ENCODE results near the gene UBN1. TPM values are rescaled to one million over a fixed set of nuclear protein-coding genes. Genes with fewer than 3 reads are reported as not detected.

The UBN1 gene
- total RNA-seq, 5 donors from 2014 or later (not counting 1 experiment from before 2014, with no cell fraction given), result 41.8 to 53.7 (median 48.2) TPM

DNA sequence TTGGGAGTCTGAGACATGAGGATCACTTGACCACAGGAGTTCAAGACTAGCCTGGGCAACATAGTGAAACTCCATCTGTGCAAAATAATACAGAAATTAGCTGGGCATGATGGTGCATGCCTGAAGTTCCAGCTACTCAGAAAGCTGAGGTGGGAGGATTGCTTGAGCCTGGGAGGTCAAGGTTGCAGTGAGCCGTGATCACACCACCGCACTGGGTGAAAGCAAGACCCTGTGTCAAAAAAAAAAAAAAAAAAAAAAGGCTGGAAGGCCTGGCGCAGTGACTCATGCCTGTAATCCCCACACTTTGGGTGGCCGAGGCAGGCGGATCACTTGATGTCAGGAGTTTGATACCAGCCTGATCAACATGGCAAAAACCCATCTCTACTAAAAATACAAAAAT is 8.1 kb downstream of the UBN1 start:
- Mint-ChIP-seq H3K4me3 (no peak overlapping the region), H3K27ac (no peak overlapping the region), H3K27me3 (no peaks in the 10 kb centered on the region), H3K9me3 (no peaks in the 10 kb centered on the region), H3K4me1 (peaks cover 20 to 24% (median 21%) of the 10 kb centered on the region in 3 donors), H3K36me3 (peaks cover 39% of the 10 kb centered on the region)
- Histone ChIP-seq H3K4me3 (ENCODE audit: control insufficient read depth in 1 of 2, extremely low read depth in 1 of 2, low read length in 1 of 2) (no peak overlapping the region), H3K9me3 (no peaks in the 10 kb centered on the region), H3K36me3 (ENCODE audit: control insufficient read depth in 2 of 2, extremely low read depth in 1 of 2, insufficient read depth in 1 of 2, low read length in 1 of 2) (peaks cover 22 to 48% of the 10 kb centered on the region in 2 donors), H3K4me1 (ENCODE audit: control insufficient read depth in 1 of 2, extremely low read depth in 1 of 2, insufficient read depth in 2 of 2, low read length in 2 of 2) (peaks cover 0 to 4% of the 10 kb centered on the region in 2 experiments), H3K27me3 (replicated peaks in 1 of 2; ENCODE audit: control insufficient read depth in 2 of 2, extremely low read depth in 1 of 2, insufficient read depth in 2 of 2, low read length in 1 of 2) (no peaks in the 10 kb centered on the region), H3K27ac (ENCODE audit: low read length) (no peak overlapping the region)
- no peak for ATAC-seq (replicated peaks in 1 of 4)
- POLR2A ChIA-PET, result no interaction called here
- CTCF ChIA-PET, result no interaction called here
- DNase-seq, result no peak
- WGBS (ENCODE audit: insufficient coverage), result 50% methylated on average over 2 of the region's 5 CpGs

DNA sequence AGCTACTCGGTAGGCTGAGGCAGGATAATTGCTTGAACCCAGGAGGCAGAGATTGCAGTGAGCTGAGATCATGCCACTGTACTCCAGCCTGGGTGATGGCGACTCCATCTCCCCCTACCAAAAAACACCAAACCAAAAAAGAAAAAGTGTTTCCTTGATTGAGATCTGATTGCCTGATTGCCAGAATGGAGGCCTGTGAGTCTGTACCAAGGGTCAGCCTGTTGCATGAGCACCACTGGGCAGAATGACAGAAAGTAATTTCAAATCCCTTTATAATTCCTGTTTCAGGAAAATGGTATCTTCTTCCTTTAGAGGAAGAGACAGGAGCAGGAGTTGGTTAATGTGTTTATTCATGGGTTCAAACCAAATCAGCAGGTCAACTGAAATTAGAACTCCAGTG is 8.5 kb downstream of the UBN1 start:
- 100% methylated on average over 1 of the region's 2 CpGs for WGBS (ENCODE audit: insufficient coverage)
- Histone ChIP-seq H3K9me3 (no peaks in the 10 kb centered on the region), H3K4me1 (ENCODE audit: control insufficient read depth in 1 of 2, extremely low read depth in 1 of 2, insufficient read depth in 2 of 2, low read length in 2 of 2) (peaks cover 0 to 2% of the 10 kb centered on the region in 2 experiments), H3K36me3 (ENCODE audit: control insufficient read depth in 2 of 2, extremely low read depth in 1 of 2, insufficient read depth in 1 of 2, low read length in 1 of 2) (peaks cover 22 to 53% of the 10 kb centered on the region in 2 donors), H3K4me3 (ENCODE audit: control insufficient read depth in 1 of 2, extremely low read depth in 1 of 2, low read length in 1 of 2) (no peak overlapping the region), H3K27ac (ENCODE audit: low read length) (no peak overlapping the region), H3K27me3 (replicated peaks in 1 of 2; ENCODE audit: control insufficient read depth in 2 of 2, extremely low read depth in 1 of 2, insufficient read depth in 2 of 2, low read length in 1 of 2) (no peaks in the 10 kb centered on the region)
- H3K4me3 Mint-ChIP-seq, result no peak overlapping the region
- POLR2A ChIA-PET, result no interaction called here
- ATAC-seq (replicated peaks in 1 of 4), result no peak
- no peaks in the 10 kb centered on the region for H3K27me3 Mint-ChIP-seq
- DNase-seq, result no peak
- no peak overlapping the region for H3K27ac Mint-ChIP-seq
- CTCF ChIA-PET, result no interaction called here
- H3K36me3 Mint-ChIP-seq, result peaks cover 42% of the 10 kb centered on the region
- no peaks in the 10 kb centered on the region for H3K9me3 Mint-ChIP-seq
- peaks cover 15 to 20% (median 17%) of the 10 kb centered on the region in 3 donors for H3K4me1 Mint-ChIP-seq

DNA sequence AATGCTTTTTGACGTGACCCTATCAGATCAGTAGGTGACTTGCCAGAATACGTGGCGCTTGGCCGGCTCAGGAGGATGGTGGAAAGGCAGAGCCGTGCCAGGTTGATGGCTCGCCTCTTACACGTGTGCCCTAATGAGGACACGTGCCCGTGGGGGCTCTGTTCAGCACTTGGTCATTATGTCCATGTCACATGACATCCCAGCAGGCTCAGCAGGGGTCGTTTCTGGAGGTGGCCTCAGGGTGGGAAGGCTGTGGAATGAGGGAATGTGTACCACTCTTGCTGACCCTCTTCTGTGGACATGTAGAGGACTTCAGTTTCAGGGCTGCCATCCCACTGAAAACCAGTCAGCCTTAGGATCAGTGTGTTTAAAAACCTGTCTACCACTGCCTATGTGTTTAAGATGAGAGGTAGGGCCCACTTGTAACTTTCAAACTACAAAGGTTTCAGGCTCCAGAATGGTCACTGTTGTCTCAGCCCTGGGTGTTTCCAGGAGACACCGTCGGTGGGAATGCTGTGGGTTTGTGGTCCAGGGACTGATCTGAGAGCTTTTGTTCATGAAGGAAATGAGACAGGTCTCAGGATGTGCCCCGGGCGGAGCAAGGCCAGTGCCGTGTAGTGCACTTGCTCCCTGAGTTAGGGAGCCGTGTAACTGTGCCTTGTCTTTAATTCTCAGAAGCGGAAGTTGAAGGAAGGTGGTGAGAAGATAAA is 12.1 kb downstream of the UBN1 start:
- ChIA-PET POLR2A (no interaction called here), CTCF (no interaction called here)
- H3K9me3 ChIP-seq, result no peaks in the 10 kb centered on the region
- 97% methylated on average over 16 of the region's 17 CpGs for WGBS (ENCODE audit: insufficient coverage)
- H3K36me3 ChIP-seq (ENCODE audit: control insufficient read depth in 2 of 2, extremely low read depth in 1 of 2, insufficient read depth in 1 of 2, low read length in 1 of 2), result peaks cover 19 to 70% of the 10 kb centered on the region in 2 donors
- H3K27me3 ChIP-seq (replicated peaks in 1 of 2; ENCODE audit: control insufficient read depth in 2 of 2, extremely low read depth in 1 of 2, insufficient read depth in 2 of 2, low read length in 1 of 2), result no peaks in the 10 kb centered on the region
- H3K36me3 Mint-ChIP-seq, result peaks cover 49% of the 10 kb centered on the region
- H3K27ac ChIP-seq (ENCODE audit: low read length), result no peak overlapping the region
- H3K4me3 ChIP-seq (ENCODE audit: control insufficient read depth in 1 of 2, extremely low read depth in 1 of 2, low read length in 1 of 2), result no peak overlapping the region
- H3K4me1 Mint-ChIP-seq, result peaks cover 2 to 18% (median 14%) of the 10 kb centered on the region in 3 donors
- no peak overlapping the region for H3K27ac Mint-ChIP-seq
- no peaks in the 10 kb centered on the region for H3K9me3 Mint-ChIP-seq
- H3K4me3 Mint-ChIP-seq, result no peak overlapping the region
- ATAC-seq (replicated peaks in 1 of 4), result no peak
- DNase-seq, result no peak
- no peaks in the 10 kb centered on the region for H3K27me3 Mint-ChIP-seq
- H3K4me1 ChIP-seq (ENCODE audit: control insufficient read depth in 1 of 2, extremely low read depth in 1 of 2, insufficient read depth in 2 of 2, low read length in 2 of 2), result no peaks in the 10 kb centered on the region

DNA sequence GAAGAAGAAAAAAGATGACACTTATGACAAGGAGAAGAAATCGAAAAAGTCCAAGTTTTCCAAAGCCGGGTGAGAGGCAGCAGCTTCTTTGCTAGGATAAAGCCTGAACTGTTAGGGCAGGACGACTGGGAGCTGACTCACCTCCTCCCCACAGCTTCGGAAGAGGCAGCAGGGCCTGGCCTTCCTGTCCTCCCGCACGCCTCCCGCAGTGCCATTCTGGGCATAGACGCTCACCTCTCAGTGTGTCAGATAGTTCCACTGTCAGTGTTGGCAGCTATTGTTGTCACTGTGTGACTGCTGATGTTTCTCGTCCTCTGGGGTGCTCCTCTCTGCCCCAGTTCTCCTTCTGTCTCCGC is 12.6 kb downstream of the UBN1 start:
- no peaks in the 10 kb centered on the region for H3K4me1 ChIP-seq (ENCODE audit: control insufficient read depth in 1 of 2, extremely low read depth in 1 of 2, insufficient read depth in 2 of 2, low read length in 2 of 2)
- no peak overlapping the region for H3K27ac Mint-ChIP-seq
- H3K27me3 ChIP-seq (replicated peaks in 1 of 2; ENCODE audit: control insufficient read depth in 2 of 2, extremely low read depth in 1 of 2, insufficient read depth in 2 of 2, low read length in 1 of 2), result no peaks in the 10 kb centered on the region
- H3K4me1 Mint-ChIP-seq, result peaks cover 7 to 23% (median 17%) of the 10 kb centered on the region in 3 donors
- no peak for ATAC-seq (replicated peaks in 1 of 4)
- no peaks in the 10 kb centered on the region for H3K9me3 Mint-ChIP-seq
- CTCF ChIA-PET, result no interaction called here
- no peak overlapping the region for H3K4me3 Mint-ChIP-seq
- no peak overlapping the region for H3K4me3 ChIP-seq (ENCODE audit: control insufficient read depth in 1 of 2, extremely low read depth in 1 of 2, low read length in 1 of 2)
- POLR2A ChIA-PET, result no interaction called here
- no peaks in the 10 kb centered on the region for H3K9me3 ChIP-seq
- peaks cover 17 to 65% of the 10 kb centered on the region in 2 donors for H3K36me3 ChIP-seq (ENCODE audit: control insufficient read depth in 2 of 2, extremely low read depth in 1 of 2, insufficient read depth in 1 of 2, low read length in 1 of 2)
- H3K36me3 Mint-ChIP-seq, result peaks cover 49% of the 10 kb centered on the region
- no peaks in the 10 kb centered on the region for H3K27me3 Mint-ChIP-seq
- 97% methylated on average over 10 of the region's 10 CpGs for WGBS (ENCODE audit: insufficient coverage)
- H3K27ac ChIP-seq (ENCODE audit: low read length), result no peak overlapping the region
- DNase-seq, result no peak

DNA sequence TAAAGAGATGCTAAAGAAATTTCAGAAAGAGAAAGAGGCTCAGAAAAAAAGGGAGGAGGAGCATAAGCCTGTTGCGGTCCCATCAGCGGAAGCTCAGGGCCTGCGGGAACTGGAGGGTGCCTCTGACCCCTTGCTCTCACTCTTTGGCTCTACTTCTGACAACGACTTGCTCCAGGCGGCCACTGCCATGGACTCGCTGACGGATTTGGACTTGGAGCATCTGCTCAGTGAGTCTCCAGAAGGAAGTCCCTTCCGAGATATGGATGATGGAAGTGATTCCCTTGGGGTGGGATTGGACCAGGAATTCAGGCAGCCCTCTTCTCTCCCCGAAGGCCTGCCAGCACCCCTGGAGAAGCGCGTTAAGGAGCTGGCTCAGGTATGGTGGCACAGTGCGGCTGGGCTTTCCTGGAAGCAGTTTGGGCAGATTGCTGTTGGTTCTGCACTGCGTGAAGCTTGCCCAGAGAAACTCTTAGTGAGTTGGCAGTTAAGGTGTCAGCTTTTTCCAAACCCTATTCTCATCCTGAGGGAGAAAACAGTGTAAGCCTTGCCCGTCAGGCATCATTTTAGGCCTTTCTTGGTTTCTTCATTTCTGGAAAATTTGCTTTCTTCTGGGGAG is 13.6 kb downstream of the UBN1 start:
- ChIA-PET POLR2A (no interaction called here), CTCF (interaction anchor here in 1 of 2 donors (0.7 kb wide), 1 partner anchor 10 kb away, joined by 3 read pairs; no protein-coding TSS in a partner anchor)
- H3K27ac ChIP-seq (ENCODE audit: low read length), result no peak overlapping the region

DNA sequence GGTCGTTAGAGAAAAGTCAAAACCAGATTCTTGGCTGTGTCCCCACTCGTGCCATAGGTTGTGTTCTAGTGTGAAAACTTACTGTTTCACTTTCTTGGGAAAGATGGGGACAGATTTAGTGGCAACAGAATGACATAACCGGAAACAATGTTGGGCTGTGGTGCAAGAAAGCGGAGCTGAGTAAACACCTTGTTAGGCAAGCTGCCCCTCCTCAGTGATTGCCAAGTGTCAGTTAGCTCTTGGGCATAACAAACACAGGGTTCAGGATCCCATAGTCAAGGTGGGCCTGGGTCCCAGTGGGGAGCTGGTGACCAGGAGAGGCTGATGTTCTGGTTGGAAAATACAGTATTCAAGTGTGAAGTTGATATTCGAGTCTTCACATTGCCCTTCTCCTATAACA is 15.4 kb downstream of the UBN1 start:
- 89% methylated on average over 4 of the region's 5 CpGs for WGBS (ENCODE audit: insufficient coverage)
- ATAC-seq (replicated peaks in 1 of 4), result no peak
- H3K36me3 Mint-ChIP-seq, result peaks cover 46% of the 10 kb centered on the region
- DNase-seq, result no peak
- no peak overlapping the region for H3K4me3 ChIP-seq (ENCODE audit: control insufficient read depth in 1 of 2, extremely low read depth in 1 of 2, low read length in 1 of 2)
- H3K4me1 ChIP-seq (ENCODE audit: control insufficient read depth in 1 of 2, extremely low read depth in 1 of 2, insufficient read depth in 2 of 2, low read length in 2 of 2), result no peaks in the 10 kb centered on the region
- H3K27ac ChIP-seq (ENCODE audit: low read length), result no peak overlapping the region
- H3K9me3 ChIP-seq, result no peaks in the 10 kb centered on the region
- H3K27me3 Mint-ChIP-seq, result no peaks in the 10 kb centered on the region
- no peaks in the 10 kb centered on the region for H3K9me3 Mint-ChIP-seq
- peaks cover 10 to 47% of the 10 kb centered on the region in 2 donors for H3K36me3 ChIP-seq (ENCODE audit: control insufficient read depth in 2 of 2, extremely low read depth in 1 of 2, insufficient read depth in 1 of 2, low read length in 1 of 2)
- POLR2A ChIA-PET, result interaction anchor here in 1 of 2 donors (0.6 kb wide), 2 partner anchors 19 to 559 kb away, joined by 4 to 5 read pairs; no protein-coding TSS in a partner anchor
- peaks cover 25 to 30% (median 25%) of the 10 kb centered on the region in 3 donors for H3K4me1 Mint-ChIP-seq
- no peaks in the 10 kb centered on the region for H3K27me3 ChIP-seq (replicated peaks in 1 of 2; ENCODE audit: control insufficient read depth in 2 of 2, extremely low read depth in 1 of 2, insufficient read depth in 2 of 2, low read length in 1 of 2)
- CTCF ChIA-PET, result no interaction called here
- H3K27ac Mint-ChIP-seq, result no peak overlapping the region
- H3K4me3 Mint-ChIP-seq, result no peak overlapping the region

More for the DNA sequence above, 13.6 kb downstream of the UBN1 start:
- no peaks in the 10 kb centered on the region for H3K27me3 Mint-ChIP-seq
- peaks cover 49% of the 10 kb centered on the region for H3K36me3 Mint-ChIP-seq
- H3K9me3 Mint-ChIP-seq, result no peaks in the 10 kb centered on the region
- Histone ChIP-seq H3K9me3 (no peaks in the 10 kb centered on the region), H3K36me3 (ENCODE audit: control insufficient read depth in 2 of 2, extremely low read depth in 1 of 2, insufficient read depth in 1 of 2, low read length in 1 of 2) (peaks cover 14 to 57% of the 10 kb centered on the region in 2 donors), H3K4me1 (ENCODE audit: control insufficient read depth in 1 of 2, extremely low read depth in 1 of 2, insufficient read depth in 2 of 2, low read length in 2 of 2) (no peaks in the 10 kb centered on the region), H3K4me3 (ENCODE audit: control insufficient read depth in 1 of 2, extremely low read depth in 1 of 2, low read length in 1 of 2) (no peak overlapping the region), H3K27me3 (replicated peaks in 1 of 2; ENCODE audit: control insufficient read depth in 2 of 2, extremely low read depth in 1 of 2, insufficient read depth in 2 of 2, low read length in 1 of 2) (no peaks in the 10 kb centered on the region)
- peaks cover 14 to 25% (median 17%) of the 10 kb centered on the region in 3 donors for H3K4me1 Mint-ChIP-seq
- no peak overlapping the region for H3K4me3 Mint-ChIP-seq
- 100% methylated on average over 7 of the region's 14 CpGs for WGBS (ENCODE audit: insufficient coverage)
- ATAC-seq (replicated peaks in 1 of 4) (no peak), DNase-seq (no peak)
- H3K27ac Mint-ChIP-seq, result no peak overlapping the region
